HG03060 (cell line): ENCODE results near the gene GNAT1.
"Not testable (repeated sequence)": the region's sequence is repeated elsewhere in the genome, so short reads cannot be mapped to it uniquely, and the experiment has no call there.

ENCODE experiments used
- ATAC-seq: cut with Tn5 transposase; IDR thresholded peaks from one replicate; pipeline ENCODE4 v1.9.1; 2021; ENCODE audit warnings: low read depth, moderate number of reproducible peaks; ENCODE audit not compliant: unreplicated experiment

GNAT1 gene

GRCh38 chr3:50237133-50237651 lies 45.8 kb downstream of the GNAT1 start:
- no peak for ATAC-seq

DNA sequence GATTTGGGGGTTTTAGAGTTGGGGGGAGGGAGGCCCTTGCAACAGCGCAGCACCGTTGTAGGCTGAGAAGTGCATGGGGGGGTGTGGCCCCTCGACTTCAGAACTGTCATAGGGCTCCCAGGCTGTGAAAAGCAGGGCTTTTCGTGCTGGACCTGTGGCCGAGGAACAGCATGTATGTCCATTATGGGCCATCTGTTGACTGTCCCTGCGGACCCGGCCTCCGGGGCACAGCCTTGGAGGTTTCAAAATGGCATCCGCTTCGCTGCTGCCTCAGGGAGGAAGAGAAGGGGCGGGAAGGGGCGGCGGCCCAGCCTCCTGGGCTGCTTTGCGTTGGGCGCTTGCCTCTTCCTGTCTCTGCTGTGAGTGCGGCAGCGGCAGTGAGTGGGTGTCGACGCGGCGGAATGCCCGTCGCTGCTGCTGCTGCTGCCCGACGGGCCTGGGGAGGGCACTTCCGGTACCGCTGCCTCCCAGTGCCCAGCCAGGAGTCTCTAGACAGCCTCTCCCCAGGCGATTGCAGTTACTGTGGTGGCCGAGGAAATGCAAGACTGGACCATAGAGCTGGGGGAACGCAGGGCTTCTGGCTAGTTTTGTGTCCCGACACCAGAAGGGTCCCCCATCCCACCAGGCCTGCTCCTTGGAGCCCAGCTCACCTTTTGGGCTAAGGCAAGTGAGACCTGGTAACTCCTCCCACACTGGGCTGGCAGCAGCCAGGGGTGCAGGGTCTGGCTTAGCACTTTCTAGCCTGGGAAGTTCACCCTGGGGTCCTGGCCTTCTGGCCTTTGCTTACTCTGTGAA lies 46.5 kb downstream of the GNAT1 start:
- ATAC-seq, result peak; percentile 24

- no peak for ATAC-seq
These were observed 47.2 kb downstream of the GNAT1 start for GRCh38 chr3:50238549-50239026.

DNA sequence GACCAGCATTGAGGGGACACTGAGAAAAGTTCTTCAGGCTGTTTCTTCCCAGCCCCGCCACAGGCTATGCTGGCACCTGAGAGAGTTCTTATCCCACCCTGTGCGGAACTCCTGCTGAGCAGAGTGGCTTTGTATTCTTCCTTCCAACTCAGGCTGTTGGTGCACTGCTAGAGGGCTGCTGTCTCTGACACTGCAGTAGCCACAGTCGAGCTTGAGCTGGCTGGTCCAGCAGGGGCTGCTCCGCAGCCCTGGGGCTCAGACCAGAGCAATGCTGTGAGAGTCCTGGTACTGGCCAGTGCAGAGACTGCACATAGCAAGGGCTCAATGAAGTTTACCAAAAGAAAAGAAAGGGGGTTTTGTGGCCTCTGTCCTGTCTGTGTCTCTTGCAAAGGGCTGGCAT lies 48.2 kb downstream of the GNAT1 start:
- no peak for ATAC-seq

DNA sequence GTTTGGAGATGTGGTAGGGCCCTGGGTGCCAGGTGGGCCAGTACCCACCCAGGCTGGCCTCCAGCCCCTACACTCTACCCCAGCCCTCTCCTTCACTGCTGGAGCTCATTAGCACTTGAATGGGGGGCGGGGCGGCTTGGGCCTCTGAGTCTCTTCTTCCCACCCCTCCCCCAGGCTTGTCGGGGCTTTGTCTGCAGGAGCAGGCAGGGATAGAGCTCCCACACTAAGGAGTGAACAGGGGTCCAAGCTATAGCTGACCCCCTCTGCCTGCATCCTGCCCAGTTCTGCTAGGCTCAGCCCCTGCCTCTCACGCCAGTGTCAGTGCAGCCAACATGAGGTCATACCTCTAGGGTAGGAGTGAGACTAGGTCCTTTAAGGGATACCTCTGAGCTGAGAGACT lies 49.8 kb downstream of the GNAT1 start:
- no peak for ATAC-seq

- ATAC-seq, result no peak
These were observed 50.4 kb downstream of the GNAT1 start for GRCh38 chr3:50241713-50242380.

DNA sequence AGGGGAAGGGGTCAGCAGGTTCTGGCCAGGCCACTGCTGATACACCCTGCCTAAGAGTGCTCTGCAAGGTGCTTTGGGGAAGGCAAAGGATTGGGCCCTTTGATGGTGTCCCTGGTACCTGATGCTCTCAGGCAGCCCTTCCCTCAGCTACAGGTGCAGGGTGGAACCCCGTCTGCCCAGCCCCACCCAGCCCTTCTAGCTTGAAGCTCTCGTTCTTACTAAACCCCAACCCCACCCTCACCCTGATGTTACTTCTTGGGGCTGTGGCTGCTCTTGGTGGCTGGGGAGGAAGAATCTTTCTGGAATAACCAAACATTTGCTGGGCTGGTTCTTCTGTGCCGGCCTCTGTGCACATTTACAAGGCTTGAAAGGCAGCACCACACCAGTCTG lies 51.0 kb downstream of the GNAT1 start:
- no peak for ATAC-seq

DNA sequence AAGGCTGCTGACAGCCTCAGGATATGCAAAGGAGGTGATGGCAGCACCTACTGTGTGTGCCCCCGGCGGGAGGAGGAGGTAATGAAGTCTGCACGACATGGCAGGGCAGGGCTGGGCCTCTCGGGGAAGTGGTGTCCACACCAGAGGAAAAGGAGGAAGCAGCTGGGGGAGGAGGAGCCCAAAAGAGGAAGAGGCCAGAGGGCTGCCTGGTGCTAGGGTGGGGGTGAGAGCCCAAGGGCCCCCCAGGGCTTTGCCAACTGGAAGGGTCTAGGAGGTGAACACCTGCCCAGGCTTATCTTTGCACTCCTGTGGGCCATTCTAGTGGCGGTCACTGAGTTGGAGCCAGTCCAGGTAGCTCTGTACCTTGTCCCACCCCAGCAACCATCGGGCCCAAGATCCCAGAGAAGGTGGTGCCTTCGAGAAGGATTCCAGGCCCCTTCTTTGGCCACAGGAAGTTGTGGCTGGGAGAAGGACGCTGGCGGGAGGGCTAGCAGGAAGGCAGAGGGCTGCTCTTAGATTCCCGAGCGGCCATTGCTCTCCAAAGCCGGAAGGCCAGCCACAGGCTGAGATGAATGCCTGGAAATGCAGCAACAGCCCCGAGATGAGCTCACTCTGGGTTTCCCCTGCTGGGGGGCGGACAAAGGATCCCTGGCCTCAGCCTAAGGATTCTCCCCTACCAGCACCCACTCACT lies 51.6 kb downstream of the GNAT1 start:
- ATAC-seq, result no peak

DNA sequence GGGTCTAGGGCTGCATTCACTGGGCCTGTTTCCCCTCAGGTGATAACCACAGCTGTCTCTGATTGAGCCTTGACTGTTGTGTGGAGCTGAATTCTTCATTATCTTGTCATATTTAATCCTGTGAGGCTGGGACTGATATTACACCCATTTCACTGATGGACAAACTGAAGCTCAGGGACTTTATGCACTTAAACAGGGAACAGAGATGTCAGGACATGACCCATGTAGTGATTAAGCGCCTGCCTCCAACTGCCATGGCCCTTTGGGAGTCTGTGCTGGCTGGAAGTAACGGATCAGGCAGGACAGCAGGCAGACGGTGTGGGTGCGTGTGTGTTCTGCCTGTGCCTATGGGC lies 52.1 kb downstream of the GNAT1 start:
- no peak for ATAC-seq

GRCh38 chr3:50244813-50245212 lies 53.4 kb downstream of the GNAT1 start:
- ATAC-seq, result not testable (repeated sequence)

DNA sequence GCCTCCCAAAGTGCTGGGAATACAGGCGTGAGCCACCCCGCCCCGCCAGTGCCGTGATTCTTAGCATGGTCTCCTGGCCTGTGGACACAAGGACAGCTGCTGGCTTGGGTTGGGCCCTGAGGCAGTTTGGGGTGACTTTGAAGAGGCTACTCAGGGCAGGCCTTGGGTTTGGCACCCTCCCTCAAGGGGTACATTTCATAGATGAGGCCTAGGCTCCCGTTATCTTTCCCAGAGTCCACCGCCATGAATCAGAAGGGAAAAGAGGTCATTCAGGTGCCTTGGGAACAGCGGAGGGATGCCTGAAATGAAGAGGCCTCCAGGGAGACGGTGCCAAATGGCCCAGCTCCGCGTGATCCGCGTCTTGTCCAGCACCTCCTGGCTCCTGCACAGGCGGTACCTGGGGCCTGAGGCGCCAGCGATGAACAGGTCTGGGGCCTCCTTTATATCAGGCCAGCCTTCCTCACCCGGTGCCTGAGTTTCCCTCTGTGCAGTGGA lies 53.9 kb downstream of the GNAT1 start:
- ATAC-seq, result no peak

DNA sequence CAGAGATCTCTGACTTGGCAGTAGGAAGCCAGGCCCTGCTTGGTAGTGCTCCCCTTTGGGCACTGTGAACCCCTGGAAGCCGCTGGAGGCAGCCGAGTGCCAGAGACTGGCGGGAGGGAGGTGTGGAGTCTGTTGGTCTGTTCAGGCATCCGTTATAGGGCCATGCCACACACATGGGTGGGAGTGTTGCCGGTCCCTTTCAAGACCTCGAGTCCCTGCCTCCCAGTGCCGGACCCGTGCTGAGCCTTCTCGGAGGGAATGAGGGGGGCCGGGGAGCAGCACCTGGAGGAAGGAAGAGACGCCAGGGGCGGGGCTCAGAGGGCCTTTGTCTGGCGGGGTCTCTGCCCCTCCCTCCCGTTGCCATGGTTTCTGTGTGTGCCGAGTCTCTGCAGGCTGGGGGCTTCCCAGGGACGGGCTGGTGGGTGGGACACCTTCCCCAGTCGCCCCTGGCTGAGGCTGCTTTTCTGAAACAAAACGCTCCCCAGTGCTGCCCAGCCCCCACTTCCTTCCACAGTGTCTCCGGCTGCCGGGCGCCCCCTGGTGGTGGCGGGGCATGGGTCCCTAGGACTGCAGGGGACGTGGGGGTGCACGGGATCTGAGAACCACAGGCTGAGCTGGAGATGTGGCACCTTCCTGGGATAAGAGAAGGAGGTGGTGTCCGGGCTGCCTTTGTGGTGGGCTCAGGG lies 54.6 kb downstream of the GNAT1 start:
- ATAC-seq, result no peak

DNA sequence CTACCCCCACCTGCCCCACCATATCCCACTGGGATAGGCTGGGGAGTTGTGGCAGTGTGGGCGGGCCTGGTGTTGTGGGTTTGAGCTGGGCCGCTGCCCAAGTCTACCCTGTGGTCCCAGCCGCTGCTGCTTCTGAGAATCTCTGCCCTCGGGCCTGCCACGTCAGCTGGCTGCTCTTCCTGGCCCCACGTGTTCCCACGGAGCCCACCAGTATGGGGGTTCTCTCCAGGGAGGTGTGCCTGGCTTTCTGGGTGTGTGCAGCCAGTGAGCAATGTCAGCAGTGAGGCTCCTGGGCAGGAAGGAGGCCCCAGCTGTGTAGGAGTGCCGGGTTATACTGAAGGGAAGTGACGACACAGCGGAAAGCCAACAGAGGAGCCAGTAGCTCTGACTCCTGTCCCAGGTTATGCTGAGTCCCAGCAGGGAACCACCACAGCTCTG lies 55.1 kb downstream of the GNAT1 start:
- ATAC-seq, result no peak
